Neural crest cell (in vitro differentiated cells): ENCODE results near the gene PTGDS. TPM values are rescaled to one million over a fixed set of nuclear protein-coding genes. Genes with fewer than 3 reads are reported as not detected.

Experiments used
- DNase-seq: peaks from one replicate; pipeline ENCODE4 v3.0.0; 2021; ENCODE audit warnings: low read depth, mixed read lengths, low spot score
- H3K27ac Mint-ChIP-seq: one replicate; pipeline ENCODE4 v1.8.0; 2021; ENCODE audit warnings: mild to moderate bottlenecking, mixed read lengths; ENCODE audit not compliant: unreplicated experiment
- H3K27me3 Mint-ChIP-seq: 2 replicates; pipeline ENCODE4 v1.8.0; 2021; ENCODE audit warnings: low read depth, mild to moderate bottlenecking, mixed read lengths
- H3K36me3 Mint-ChIP-seq: 2 replicates; pipeline ENCODE4 v1.8.0; 2021; ENCODE audit warnings: low read depth, mild to moderate bottlenecking, mixed read lengths
- H3K4me1 Mint-ChIP-seq: 2 replicates; pipeline ENCODE4 v1.8.0; 2021; ENCODE audit warnings: mixed read lengths
- H3K4me3 Mint-ChIP-seq: one replicate; pipeline ENCODE4 v1.8.0; 2021; ENCODE audit warnings: mild to moderate bottlenecking, mixed read lengths
- H3K9me3 Mint-ChIP-seq: 2 replicates; pipeline ENCODE4 v1.8.0; 2021; ENCODE audit warnings: mixed read lengths
- CTCF ChIP-seq: fragments of 200-600 bp; sonication (generic); conservative IDR thresholded peaks from 2 replicates; pipeline ENCODE4 v1.5.0; 2021; ENCODE audit warnings: antibody characterized with exemption, mild to moderate bottlenecking
- total RNA-seq: library from RNA; stranded (reverse); gene quantifications from 2 replicates; pipeline ENCODE4 v1.2.1, GENCODE V29; 2021

Gene PTGDS
- total RNA-seq, 1 donor from 2014 or later: not detected

DNA sequence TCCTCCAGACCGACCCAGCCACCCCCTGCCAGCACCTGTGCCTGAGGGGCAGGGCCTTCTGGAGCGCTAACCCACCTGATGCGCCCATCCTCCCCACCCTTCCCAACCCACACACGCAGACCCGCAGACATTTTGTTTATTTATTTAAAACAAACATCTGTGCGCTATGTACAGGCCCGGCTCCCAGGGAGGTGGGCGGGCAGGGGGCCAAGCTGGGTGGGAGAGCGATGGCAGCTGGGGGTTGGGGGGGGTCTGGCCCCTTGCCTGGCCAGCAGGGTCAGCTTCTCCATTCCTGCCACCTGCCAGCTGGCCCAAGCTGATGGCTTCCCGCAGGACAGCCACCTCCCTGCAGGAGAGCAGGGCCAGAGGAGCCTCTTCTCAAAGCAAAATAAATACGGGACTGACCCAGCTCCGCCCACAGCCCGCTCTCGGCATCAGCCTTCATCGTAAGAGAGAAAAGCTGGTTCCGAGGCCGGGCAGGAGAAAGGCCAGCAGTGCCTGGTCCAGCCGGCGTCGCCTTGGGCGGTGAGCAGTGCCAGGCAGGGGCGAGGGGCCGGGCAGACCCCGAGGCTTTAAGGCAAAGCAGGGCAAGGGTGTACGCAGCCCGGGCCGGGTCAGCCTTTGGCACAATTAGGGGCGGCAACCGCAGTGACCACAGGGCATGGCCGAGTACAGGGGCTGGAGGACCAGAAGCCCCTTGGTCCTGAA lies 30.0 kb downstream of the PTGDS start:
- H3K4me3 Mint-ChIP-seq: no peak overlapping the region
- H3K4me1 Mint-ChIP-seq: no peaks in the 10 kb centered on the region
- no peak overlapping the region for H3K27ac Mint-ChIP-seq
- no peak for DNase-seq
- no peaks in the 10 kb centered on the region for H3K9me3 Mint-ChIP-seq
- H3K27me3 Mint-ChIP-seq: no peaks in the 10 kb centered on the region
- no peak for TF ChIP-seq CTCF
- H3K36me3 Mint-ChIP-seq: no peaks in the 10 kb centered on the region

DNA sequence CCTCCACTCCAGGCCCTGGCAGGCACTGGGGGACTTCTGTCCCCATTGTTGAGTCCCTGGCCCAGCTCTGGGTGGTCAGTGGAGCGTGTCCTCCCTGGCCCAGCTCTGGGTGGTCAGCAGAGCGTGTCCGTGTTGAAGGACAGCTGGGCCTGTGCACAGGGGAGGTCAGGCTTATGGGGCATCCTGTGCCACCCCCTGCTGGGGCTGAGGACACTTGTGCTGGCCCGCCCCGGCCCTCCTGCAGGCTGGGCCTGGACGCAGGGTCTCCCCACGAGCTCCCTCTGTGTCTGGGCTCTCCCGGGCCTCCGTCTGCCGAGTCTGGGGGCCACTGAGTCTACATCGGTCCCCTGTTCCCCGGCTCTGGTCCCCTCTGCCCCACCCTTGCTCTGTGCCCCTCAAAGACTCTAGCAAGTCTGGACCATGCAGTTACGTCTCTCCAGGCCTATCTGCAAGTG lies 30.5 kb downstream of the PTGDS start:
- Mint-ChIP-seq H3K27ac (no peak overlapping the region), H3K27me3 (no peaks in the 10 kb centered on the region), H3K4me3 (no peak overlapping the region), H3K9me3 (no peaks in the 10 kb centered on the region), H3K4me1 (no peaks in the 10 kb centered on the region), H3K36me3 (no peaks in the 10 kb centered on the region)
- no peak for TF ChIP-seq CTCF
- no peak for DNase-seq

GRCh38 chr9:137008312-137008711 lies 31.0 kb downstream of the PTGDS start:
- H3K27ac Mint-ChIP-seq: no peak overlapping the region
- no peak overlapping the region for H3K4me3 Mint-ChIP-seq
- no peaks in the 10 kb centered on the region for H3K36me3 Mint-ChIP-seq
- H3K27me3 Mint-ChIP-seq: no peaks in the 10 kb centered on the region
- no peak for DNase-seq
- no peak for TF ChIP-seq CTCF
- no peaks in the 10 kb centered on the region for H3K9me3 Mint-ChIP-seq
- no peaks in the 10 kb centered on the region for H3K4me1 Mint-ChIP-seq

GRCh38 chr9:137009217-137009616 lies 31.9 kb downstream of the PTGDS start:
- Mint-ChIP-seq H3K4me1 (no peaks in the 10 kb centered on the region), H3K27me3 (no peaks in the 10 kb centered on the region), H3K9me3 (no peaks in the 10 kb centered on the region), H3K36me3 (no peaks in the 10 kb centered on the region), H3K27ac (no peak overlapping the region), H3K4me3 (no peak overlapping the region)
- no peak for TF ChIP-seq CTCF
- no peak for DNase-seq

DNA sequence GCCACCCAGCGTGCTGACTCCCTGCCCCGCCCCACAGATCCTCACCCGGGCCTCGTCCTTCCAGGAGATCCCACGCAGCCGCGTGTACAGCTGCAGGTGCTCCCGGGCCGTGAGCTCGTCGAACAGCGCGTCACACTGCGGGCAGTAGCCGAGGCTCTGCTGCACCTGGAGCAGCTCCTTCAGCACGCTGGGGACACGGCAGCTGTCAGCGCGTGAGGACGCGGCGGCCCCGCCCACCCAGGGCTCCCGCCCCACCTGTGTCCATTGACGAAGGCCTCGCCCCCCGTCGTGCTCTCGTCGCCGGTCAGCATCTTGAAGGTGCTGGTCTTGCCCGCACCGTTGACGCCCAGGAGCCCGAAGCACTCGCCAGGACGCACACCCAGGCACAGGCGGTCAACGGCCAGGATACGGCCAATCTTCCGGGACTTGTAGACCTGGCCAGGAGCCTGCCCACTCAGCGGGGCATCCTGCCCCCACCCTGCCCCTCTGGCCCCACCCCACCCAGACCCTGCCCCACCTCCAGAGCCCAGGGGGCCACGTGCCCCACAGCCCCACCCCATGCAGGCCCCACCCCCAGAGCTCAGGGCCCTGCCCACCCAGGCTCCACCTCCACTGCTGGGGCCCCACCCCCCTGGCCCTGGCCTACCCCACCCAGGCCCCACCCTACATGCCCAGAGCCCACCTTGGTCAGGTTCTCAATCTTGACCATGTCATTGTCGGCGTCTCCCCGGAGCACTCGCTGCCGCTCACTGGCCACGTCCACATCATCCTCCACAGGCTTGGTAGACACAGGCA lies 32.8 kb downstream of the PTGDS start:
- H3K9me3 Mint-ChIP-seq: no peaks in the 10 kb centered on the region
- DNase-seq: no peak
- H3K4me3 Mint-ChIP-seq: no peak overlapping the region
- no peaks in the 10 kb centered on the region for H3K4me1 Mint-ChIP-seq
- TF ChIP-seq CTCF: no peak
- H3K27ac Mint-ChIP-seq: no peak overlapping the region
- no peaks in the 10 kb centered on the region for H3K36me3 Mint-ChIP-seq
- H3K27me3 Mint-ChIP-seq: no peaks in the 10 kb centered on the region
